HG03064 (cell line): Measurements from ENCODE around the gene NUP210L.
"Not testable (repeated sequence)": the region's sequence is repeated elsewhere in the genome, so short reads cannot be mapped to it uniquely, and the experiment has no call there.

Source experiments
- ATAC-seq: cut with Tn5 transposase; IDR thresholded peaks from one replicate; pipeline ENCODE4 v1.9.1; 2021; ENCODE audit warnings: low read depth; ENCODE audit not compliant: unreplicated experiment

Gene NUP210L

DNA sequence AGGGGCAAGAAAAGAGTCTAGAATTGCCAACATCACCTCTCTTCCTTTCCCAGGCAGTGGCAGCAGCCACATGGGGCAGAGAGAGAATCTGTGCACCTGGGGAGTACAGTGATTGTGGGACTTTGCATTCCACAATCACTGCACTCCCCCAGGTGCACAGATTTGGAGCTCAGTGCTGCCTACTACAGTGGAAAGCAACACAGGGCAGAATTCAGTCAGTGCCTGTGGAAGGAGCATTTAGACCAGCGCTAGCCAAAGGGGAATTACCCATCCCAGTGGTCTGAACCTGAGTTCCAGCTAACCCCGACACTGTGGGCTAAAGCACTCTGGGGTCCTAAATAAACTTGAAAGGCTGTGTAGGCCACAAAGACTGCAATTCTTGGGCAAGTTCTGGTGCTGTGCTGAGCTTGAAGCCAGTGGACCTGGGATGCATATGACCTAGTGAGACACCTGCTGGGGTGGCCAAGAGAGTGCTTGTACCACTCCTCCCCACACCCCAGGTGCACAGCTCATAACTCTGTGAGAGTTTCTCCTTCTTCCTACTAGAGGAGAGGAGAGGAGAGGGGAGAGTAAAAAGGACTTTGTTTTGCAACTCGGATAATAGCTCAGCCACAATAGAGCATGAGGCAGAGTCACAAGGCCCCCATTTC, 50.3 kb downstream of the NUP210L start:
- ATAC-seq, result no peak

- ATAC-seq, result not testable (repeated sequence)
These were observed 54.7 kb downstream of the NUP210L start for GRCh38 chr1:154100141-154100540.

DNA sequence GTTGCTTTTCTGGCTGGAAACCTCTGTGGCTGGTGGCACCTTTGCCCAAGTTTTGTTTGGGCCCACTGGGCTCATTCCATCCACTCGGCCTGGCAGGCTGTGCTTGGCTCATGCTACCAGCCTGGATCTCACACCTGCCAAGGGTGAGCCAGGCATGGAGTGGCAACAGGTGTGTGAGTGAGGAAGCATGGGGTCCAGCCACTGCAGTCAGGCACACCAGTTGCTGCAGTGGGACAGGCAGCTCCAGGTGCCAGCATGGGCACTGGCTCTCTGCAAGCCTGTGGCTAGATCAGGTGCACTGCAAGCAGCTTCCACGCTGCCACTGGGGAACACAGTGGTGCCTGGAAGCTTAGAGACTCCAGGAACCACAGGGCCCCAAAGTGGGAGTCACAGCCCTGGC, 57.0 kb downstream of the NUP210L start:
- no peak for ATAC-seq

GRCh38 chr1:154095456-154096060, 59.3 kb downstream of the NUP210L start:
- no peak for ATAC-seq

DNA sequence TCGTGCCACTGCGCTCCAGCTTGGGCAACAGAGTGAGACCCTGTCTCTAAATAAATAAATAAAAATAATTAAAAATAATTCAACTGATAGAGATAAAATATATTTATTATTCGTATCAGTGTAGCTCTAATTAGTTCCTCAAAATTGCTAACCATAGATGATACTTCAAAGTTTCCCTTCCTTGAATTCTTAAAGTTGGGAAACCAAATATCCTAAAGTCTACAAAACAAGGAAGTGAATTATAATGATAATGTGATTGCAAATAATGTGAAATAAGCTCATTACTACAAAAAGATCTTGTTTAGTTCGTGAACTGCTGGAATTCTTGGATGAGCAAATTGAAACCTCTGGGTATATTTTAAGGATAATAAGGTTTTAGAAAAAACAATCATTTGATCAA, 60.5 kb downstream of the NUP210L start:
- ATAC-seq, result no peak

GRCh38 chr1:154093699-154094098, 61.2 kb downstream of the NUP210L start:
- no peak for ATAC-seq

GRCh38 chr1:154091706-154092105, 63.2 kb downstream of the NUP210L start:
- no peak for ATAC-seq

GRCh38 chr1:154087574-154087973, 67.3 kb downstream of the NUP210L start:
- no peak for ATAC-seq

DNA sequence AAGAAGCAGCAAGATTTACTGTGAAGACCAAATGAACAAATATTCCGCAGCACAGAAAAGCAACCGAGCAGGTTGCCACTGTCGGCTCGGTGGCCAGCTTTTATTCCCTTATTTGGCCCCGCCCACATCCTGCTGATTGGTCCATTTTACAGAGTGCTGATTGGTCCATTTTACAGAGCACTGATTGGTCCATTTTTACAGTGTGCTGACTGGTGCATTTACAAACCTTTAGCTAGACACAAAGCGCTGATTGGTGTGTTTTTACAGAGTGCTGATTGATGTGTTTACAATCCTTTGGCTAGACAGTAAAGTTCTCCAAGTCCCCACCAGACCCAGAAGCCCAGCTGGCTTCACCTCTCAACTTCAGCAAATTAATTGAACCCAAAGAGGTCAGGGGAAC, 71.8 kb downstream of the NUP210L start:
- not testable (repeated sequence) for ATAC-seq

- no peak for ATAC-seq
These were observed 73.3 kb downstream of the NUP210L start for GRCh38 chr1:154081386-154082126.

- no peak for ATAC-seq
These were observed 78.5 kb downstream of the NUP210L start for GRCh38 chr1:154076413-154076812.

- no peak for ATAC-seq
These were observed 79.1 kb downstream of the NUP210L start for GRCh38 chr1:154075746-154076145.

- no peak for ATAC-seq
These were observed 92.6 kb downstream of the NUP210L start for GRCh38 chr1:154062309-154062708.

DNA sequence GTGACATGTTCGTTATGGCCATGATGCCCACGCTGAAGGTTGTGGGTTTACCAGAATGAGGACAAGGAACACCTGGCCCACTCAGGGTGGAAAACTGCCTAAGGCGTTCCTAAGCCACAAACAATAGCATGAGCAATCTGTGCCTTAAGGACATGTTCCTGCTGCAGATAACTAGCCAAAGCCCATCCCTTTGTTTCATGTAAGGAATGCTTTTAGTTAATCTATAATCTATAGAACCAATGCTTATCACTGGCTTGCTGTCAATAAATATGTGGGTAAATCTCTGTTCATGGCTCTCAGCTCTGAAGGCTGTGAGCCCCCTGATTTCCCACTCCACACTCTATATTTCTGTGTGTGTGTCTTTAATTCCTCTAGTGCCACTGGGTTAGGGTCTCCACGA, 107.4 kb downstream of the NUP210L start:
- ATAC-seq, result not testable (repeated sequence)

DNA sequence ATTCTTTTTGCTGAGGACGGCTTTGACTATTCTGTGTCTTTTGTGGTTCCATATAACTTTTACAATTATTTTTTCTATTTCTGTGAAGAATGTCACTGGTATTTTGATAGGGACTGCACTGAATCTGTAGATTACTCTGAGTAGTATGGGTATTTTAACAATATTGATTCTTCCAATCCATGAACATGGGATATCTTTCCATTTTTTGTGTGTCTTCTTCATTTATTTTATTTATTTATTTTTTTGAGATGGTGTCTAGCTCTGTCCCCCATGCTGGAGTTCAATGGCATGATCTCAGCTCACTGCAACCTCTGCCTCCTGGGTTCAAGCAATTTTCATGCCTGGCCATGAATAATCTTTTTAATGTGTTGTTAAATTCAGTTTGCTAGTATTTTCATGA, 121.2 kb downstream of the NUP210L start:
- ATAC-seq, result not testable (repeated sequence)

- no peak for ATAC-seq
These were observed 134.9 kb downstream of the NUP210L start for GRCh38 chr1:154019940-154020339.

GRCh38 chr1:154019269-154019668, 135.6 kb downstream of the NUP210L start:
- ATAC-seq, result no peak

- ATAC-seq, result no peak
These were observed 140.5 kb downstream of the NUP210L start for GRCh38 chr1:154014154-154014907.

GRCh38 chr1:154012543-154012942, 142.3 kb downstream of the NUP210L start:
- ATAC-seq, result not testable (repeated sequence)

GRCh38 chr1:154012129-154012528, 142.7 kb downstream of the NUP210L start:
- ATAC-seq, result no peak

DNA sequence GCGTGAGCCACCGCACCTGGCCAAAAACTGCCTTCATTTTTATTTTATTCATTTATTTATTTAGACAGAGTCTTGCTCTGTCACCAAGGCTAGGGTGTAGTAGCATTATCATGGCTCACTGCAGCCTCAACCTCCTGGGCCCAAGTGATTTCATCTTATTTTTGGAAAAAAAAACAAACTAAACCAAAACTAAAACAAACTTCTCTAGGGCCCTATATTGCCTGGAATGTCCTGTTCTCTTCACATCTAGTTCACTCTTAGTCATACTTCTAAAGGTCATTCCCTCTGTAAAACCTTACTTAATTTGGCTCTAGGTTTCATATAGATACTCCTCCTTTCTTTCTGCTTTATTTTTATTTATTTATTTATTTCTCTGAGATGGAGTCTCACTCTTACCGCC, 148.7 kb downstream of the NUP210L start:
- ATAC-seq, result no peak
